ENCODE measurements around the gene RAB36.

The RAB36 gene

DNA sequence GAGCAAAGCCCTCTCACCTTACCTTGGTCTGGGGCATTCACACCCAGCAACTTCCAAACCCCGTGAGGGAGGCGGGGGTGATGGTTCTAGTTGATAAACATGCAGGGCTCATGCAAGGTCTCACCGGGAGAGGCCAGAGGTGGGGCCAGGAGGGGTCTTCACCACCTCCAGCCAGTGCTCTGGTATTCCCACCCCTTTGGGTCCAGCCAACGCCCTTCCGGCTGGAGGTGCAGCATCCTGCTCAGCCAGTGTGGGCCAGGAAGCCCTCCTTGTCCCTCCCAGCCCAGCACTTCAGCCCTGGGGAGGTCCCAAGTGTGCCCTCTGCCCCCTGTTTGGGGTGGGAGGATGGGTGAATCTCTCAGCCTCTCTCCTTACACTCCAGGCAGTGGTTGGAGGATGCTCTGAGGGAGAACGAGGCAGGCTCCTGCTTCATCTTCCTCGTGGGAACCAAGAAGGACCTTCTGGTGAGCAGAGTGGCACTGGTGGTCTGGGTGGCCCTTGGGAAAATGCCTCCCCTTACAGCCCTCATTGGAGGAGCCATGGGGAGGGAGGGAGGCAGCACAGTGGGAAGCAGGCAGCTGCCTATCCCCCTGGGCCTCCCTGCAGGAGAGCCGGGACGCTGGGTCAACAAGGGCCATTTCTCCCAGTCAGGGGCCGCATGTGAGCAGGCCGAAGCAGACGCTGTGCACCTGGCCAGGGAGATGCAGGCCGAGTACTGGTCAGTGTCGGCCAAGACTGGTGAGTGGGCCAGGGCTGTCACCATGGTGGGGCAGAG is 13.4 kb downstream of the RAB36 start:
- no peak for DNase-seq (ENCODE audit: low read depth)

DNA sequence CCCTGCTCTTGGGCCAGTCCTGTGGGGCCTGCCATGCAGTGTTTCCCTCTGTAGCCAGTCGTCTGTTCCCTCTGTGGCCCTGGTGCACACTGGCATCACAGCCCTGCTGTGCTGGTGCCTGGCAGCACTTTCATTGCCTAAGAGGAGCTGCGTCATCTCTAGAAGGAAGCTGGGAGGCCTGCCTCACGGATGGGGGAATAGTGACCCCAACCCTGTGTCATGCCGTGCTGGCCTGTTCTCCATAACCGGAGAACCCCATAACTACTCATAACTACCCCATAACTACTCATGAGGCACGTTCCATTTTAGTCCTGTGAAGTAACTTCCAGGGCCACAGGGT is 14.0 kb downstream of the RAB36 start:
- DNase-seq (ENCODE audit: low read depth) = no peak

DNA sequence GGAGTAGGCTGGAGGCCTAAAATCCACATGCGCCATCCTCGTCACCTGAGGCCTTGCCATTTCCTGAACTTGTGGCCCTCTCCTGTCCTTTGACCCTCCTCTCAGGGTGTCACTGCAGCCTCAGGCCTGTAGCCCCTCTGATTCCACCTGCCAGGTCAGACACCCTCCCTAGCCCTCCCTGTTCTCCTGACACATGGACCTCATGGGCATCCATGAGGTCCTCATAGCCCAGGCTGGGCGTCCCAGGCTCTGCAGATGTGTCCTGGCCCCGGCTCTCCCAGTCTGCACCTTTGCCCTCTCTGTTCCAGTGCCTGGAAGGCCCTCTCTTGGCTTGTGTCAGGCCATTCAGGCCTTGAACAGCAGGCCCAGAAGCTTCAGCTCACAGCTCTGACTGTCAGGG is 15.8 kb downstream of the RAB36 start:
- DNase-seq (ENCODE audit: low read depth) = no peak

DNA sequence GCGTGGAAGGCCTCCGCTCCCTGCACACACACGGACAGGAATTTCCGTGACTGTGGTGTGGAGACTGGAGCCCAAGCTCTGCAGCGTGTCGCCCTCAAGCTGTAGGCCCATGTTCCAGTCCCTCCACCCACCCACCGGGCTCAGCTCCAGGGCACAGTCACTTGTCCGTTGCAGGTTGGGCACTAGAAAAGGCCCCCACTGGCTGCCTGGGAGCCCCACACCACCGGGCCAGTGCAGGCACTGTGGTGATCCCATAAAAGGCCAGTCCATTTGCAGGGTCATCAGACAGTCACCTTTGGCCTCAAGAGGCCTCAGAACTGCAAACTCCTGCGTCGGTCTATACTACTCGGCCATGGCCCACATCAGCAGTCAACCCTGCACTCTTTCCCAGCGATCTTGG is 16.3 kb downstream of the RAB36 start:
- DNase-seq (ENCODE audit: low read depth) = no peak

DNA sequence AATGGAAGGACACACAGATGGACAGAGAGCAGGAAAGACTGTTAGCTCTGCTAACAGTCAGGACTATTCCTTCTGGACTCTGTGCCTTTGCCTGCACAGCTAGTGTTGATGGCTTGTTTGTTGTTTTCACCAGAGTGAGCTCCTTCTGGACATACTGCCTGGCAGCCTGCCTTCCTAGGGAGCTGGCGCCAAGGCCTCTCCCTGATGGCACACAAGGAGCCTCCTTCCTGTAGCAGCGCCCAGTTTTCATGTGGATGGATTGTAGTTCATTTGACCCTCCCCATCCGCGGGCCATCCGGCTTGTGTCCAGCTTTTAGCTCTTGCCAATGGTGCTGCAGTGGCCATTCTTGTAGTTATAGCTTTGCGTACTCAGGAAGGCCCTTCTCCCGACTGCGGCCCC is 18.4 kb downstream of the RAB36 start:
- DNase-seq (ENCODE audit: low read depth) = no peak

DNA sequence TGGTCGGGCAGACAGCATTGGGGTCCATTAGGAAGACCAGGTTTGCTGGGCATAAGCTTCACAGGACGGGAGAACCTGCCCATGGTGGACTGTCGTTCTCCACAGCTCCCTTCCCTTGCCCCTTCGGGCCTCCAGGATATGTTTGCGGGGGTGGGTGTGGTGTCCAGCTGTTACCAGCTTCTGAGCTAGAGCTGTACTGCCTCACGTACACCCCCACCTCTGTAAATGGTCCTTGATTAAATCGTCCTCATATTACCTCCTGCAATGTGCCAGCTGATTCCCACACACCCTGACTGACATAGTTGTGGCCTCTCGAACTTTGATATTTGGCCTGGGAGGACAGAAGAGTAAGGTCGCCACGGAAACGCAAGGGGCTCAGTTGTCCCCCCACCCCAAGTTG is 18.8 kb downstream of the RAB36 start:
- no peak for DNase-seq (ENCODE audit: low read depth)

DNA sequence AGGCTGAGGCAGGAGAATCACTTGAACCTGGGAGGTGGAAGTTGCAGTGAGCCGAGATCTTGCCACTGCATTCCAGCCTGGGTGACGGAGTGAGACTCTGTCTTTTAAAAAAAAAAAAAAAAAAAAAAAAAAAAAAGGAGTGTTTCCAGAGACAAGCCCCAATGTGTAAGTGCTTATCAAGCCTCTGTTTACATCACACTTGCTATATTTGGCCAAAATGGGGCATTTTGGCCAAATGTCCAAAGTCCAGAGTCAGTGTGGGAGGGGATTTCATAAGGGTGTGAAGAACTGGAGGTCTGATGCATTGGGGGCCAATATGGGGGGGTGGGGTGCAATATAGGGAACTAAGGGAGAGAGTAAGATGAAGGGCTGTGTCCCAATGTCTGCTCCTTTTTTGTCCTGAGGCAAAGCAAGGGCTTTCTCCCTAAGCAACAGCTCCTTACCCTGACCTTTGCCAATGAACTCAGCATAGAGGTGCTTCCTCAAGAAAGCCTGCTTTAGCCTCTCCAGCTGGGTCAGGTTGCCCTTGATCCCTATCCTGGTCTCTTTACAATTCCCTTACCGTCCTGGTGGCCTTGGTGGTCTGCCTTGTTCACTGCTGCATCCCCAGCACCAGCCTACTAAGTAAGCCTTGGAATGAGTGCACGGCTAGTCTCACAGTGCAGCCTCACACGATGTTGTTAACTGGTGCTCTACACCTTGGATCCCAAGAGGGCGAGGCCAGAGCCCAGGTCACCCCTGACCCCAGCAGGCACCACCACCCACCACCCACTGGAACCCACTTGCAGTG is 21.0 kb downstream of the RAB36 start:
- no peak for DNase-seq (ENCODE audit: low read depth)

DNA sequence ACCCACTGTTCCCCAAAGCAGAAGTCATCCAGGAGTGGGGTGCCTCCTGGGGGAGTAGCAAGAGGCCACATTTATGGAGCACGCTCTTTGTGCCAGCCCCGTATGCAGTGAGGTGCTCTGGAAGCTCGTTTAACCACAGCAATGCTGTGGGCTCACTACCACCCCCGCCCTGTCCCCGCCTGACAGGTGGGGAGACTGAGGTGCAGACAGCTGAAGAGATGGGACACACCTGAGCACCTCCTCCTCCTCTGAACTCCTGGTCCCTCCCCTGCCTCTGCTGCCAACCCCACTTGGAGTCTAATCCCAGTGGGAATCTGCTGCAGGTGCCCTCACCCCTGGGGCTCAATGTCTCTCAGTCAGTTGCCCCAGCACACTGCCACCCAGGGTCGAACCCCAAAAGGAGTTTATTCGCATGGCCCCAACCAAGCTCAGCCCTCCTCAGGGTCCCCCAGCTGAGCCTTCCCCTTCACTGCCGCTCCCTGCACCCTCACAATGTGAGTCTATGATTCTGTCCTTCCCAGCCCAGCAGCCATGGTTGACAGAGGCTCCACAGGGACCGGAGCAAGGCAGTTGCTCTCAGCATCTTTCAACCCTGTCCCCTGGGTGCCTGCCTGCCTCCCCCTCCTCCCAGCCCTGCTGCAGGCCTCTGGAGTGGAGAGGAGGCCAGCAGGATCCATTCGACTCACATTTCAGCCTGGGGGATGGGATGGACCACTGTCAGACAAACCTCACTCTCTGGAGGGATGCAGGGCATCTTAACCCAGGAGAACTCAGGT is 21.8 kb downstream of the RAB36 start:
- no peak for DNase-seq (ENCODE audit: low read depth)

DNA sequence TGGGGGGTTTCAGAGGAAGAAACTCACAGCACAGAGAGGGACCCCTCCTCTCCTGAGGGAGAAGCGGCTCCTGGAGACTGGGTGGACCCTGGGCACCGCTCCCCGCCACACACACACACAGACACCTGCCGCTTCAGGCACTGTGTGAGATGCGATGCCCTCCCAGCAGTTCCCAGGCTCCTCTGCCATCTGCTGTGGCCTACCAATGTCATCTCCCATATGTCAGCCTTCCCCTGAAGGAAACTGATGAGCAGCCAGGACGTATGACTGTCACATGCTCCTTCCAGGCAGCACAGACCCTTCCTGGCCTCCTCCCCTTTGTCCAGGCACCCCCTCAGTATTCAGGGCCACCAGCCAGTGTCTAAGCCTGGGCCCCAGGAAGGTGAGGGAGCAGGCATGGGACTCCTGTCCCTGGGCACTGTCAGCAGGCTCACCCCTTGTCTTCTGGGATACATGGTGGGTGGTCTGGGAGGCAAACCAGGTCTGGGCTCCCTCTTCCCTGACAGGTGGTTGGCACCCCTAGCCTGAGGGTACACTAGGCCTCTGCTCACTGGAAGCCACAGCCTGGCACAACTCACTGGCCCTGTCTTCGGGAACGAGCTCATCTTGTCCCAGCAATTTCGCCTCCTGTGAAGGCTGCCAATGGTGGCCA is 23.2 kb downstream of the RAB36 start:
- DNase-seq (ENCODE audit: low read depth) = no peak

DNA sequence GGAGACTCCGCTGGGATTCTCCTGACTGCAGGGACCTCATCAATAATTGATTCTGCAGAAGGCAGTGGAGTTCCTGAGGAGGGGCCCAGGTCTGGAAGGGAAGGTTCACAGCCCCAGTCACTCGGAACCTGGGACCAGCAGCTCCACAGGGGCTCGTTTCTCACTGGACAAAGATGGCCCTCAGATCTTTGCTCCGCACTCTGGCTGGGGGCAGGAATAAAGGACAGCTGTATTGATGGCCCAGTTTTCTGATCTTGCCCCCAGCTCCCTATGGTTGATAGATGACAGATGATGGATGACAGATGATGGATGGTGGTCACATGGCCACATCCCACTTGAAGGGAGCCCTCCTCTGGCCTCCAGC is 23.7 kb downstream of the RAB36 start:
- no peak for DNase-seq (ENCODE audit: low read depth)

DNA sequence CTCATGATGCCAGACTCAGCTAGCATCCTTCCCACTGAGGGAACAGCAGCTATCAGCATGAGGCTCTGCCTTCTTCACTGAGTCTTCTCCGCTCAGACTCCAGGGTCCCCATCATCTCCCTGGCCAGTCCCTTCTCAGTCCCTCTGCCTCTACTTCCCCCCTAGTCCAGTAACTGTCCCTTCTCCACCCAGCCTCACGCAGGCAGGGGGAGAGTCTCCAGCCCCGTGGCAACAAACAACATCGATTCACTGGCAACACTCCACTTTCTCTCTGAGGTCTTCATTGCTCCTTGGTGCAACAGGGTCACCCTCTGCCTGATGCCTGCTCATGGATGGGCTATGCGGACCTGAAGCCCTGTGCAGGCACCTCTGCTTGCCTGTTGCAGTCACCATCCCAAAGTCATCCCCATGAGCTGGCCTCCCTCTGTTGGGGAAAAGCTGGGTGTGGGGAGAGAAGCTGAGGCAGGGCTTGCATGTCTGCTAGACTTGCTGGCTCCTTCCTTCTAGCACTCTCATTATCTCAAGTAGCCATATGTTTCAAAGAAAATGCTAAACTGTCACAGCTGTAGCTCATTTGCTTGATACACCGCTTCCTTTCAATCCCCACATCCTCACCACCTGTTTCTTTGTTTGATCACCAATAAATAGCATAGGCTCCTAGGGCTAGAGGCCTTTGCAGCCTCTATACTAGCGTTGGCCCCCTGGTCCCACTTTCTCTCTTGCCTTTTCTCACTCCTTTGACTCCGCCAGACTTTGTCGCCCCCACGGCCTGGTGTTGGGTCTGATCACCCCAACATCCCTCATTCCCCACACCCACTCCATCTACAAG is 30.8 kb downstream of the RAB36 start:
- no peak for DNase-seq (ENCODE audit: low read depth)

DNA sequence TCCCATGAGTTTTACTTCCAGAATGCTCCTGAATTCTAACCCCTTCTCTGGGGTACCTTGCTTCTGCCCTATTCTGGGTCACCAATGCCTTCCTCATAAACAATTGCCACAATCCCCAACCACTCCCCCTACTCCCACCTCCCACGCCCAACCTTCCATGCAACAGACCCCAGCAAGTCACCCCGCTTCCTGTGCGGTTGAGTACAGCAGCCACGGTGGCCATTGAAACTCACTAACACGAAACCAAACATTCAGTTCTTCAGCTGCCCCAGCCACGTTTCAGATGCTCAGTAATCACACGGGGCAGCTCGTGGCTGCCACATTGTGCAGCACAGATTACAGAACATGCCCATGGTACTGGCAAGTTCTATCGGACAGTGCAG is 31.4 kb downstream of the RAB36 start:
- no peak for DNase-seq (ENCODE audit: low read depth)

DNA sequence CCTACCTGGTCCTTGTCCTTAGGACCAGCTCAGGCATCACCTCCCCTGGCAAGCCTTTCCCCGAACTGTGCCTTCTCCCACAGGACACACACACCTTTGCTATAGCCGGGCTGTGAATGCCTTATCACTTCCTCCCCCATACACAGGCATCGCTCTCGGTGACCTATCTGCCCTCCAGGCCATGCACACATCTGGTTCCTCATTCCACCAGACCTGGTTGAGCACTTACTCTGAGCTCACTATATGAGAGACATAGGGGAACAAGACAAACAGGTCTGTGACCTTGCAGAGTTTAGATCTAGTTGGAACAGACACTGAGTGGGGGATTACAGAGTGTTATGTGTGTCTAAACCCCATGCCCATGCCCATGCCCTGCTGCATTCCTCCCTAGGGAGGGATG is 31.9 kb downstream of the RAB36 start:
- no peak for DNase-seq (ENCODE audit: low read depth)

DNA sequence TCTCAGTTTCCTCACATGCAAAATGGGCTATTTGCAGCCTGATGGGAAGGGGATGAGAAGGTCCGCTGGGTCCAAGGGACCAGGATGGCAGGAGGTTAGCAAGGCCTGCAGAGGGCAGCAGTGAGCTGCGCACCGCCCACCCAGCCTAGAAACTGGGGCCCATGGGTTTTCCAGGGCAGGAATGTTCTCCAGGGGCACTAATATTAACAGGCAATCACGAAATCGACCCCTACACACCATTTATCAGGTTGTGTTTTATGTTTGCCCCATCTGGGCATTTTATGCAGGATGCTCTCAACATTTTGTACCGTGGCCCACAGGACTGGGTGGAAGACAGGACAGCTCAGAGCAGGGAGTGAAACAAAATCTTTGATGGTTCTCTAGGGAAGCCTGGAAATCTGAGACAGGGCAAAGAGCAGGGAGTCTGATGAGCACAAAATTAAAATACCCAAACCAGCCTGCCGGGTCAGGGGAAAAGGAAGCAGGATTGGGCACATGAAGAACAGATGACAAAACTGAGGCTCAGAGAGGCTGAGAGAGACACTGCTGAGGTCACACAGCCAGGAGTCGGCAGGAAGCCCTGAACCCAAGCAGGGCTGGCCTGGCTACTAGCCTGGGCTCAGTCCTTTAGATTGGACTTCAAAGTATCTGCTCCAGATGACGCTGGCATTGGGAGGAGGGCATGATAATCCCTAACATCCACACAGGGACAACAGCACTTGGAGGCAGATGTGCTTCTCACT is 33.4 kb downstream of the RAB36 start:
- peak; percentile 63 for DNase-seq (ENCODE audit: low read depth)

DNA sequence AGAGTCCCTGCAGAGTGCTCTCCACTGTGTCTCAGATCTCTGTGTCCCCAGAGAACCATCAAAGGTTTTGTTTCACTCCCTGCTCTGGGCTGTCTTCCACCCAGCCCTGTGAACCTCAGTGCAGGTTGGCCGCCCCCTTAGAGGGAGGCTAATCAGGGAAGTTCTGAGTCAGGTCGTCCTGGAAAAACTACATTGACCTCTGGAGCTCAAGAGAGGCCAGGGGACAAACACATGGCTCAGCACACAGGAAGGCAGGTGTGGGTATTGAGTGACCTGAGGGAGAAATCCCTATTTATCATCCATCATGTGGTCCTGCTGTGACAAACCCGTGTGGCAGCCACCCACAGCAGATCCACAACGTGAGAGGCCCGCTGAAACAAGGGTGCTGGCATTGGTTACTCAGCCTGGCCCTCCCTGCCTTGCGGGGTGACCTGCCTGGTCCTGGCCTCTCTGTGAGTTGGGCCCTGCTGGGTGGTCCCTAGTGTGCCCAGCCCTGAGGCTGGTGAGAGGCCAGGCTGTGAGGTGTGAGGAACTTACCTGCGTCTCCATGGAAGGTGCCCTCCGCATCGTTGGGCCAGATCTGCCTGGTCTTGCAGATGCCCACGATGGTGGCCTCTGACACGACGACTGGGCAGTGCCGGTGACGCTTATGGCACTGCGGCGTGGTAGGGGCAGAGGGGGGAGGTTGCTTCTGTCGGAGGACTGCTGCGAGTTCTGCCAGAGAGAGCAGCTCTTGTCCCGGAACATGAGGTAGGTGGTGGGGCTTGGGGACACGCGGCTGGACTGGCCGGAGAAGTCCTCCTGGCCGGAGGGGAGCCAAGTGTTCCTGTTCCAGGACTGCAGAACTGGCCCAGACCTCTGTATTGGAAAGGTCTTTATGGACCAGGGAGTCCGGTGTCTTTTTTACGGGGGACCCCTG is 34.4 kb downstream of the RAB36 start:
- no peak for DNase-seq (ENCODE audit: low read depth)

DNA sequence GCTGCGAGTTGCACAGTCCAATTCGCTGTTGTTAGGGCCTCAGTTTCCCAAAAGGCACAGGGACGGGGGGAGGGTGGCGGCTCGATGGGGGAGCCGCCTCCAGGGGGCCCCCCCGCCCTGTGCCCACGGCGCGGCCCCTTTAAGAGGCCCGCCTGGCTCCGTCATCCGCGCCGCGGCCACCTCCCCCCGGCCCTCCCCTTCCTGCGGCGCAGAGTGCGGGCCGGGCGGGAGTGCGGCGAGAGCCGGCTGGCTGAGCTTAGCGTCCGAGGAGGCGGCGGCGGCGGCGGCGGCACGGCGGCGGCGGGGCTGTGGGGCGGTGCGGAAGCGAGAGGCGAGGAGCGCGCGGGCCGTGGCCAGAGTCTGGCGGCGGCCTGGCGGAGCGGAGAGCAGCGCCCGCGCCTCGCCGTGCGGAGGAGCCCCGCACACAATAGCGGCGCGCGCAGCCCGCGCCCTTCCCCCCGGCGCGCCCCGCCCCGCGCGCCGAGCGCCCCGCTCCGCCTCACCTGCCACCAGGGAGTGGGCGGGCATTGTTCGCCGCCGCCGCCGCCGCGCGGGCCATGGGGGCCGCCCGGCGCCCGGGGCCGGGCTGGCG is 35.1 kb downstream of the RAB36 start, which contains the start of gene BCR:
TSS of gene BCR (plus strand) at position 209 of the 592 bp plus-strand sequence. CDS start 452 bp downstream, outside the sequence.
- DNase-seq (ENCODE audit: low read depth) = peak; percentile 72

DNA sequence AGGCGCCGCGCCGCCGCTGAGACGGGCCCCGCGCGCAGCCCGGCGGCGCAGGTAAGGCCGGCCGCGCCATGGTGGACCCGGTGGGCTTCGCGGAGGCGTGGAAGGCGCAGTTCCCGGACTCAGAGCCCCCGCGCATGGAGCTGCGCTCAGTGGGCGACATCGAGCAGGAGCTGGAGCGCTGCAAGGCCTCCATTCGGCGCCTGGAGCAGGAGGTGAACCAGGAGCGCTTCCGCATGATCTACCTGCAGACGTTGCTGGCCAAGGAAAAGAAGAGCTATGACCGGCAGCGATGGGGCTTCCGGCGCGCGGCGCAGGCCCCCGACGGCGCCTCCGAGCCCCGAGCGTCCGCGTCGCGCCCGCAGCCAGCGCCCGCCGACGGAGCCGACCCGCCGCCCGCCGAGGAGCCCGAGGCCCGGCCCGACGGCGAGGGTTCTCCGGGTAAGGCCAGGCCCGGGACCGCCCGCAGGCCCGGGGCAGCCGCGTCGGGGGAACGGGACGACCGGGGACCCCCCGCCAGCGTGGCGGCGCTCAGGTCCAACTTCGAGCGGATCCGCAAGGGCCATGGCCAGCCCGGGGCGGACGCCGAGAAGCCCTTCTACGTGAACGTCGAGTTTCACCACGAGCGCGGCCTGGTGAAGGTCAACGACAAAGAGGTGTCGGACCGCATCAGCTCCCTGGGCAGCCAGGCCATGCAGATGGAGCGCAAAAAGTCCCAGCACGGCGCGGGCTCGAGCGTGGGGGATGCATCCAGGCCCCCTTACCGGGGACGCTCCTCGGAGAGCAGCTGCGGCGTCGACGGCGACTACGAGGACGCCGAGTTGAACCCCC is 35.8 kb downstream of the RAB36 start:
- DNase-seq (ENCODE audit: low read depth) = no peak

DNA sequence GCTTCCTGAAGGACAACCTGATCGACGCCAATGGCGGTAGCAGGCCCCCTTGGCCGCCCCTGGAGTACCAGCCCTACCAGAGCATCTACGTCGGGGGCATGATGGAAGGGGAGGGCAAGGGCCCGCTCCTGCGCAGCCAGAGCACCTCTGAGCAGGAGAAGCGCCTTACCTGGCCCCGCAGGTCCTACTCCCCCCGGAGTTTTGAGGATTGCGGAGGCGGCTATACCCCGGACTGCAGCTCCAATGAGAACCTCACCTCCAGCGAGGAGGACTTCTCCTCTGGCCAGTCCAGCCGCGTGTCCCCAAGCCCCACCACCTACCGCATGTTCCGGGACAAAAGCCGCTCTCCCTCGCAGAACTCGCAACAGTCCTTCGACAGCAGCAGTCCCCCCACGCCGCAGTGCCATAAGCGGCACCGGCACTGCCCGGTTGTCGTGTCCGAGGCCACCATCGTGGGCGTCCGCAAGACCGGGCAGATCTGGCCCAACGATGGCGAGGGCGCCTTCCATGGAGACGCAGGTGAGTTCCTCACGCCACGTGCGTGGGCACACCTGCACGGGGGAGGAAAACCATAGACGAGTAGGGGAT is 36.5 kb downstream of the RAB36 start:
- no peak for DNase-seq (ENCODE audit: low read depth)
